ENCODE data around the gene CDKN2C. TPM values are rescaled to one million over a fixed set of nuclear protein-coding genes. Genes with fewer than 3 reads are reported as not detected.

CDKN2C gene
- total RNA-seq, 1 experiment from 2014 or later, result 9.4 TPM

GRCh38 chr1:50923564-50923963 lies 46.5 kb upstream of the CDKN2C start:
- Histone ChIP-seq H3K79me2 (ENCODE audit: insufficient read depth, low read length) (peaks cover 97% of the 10 kb centered on the region), H3K9me3 (ENCODE audit: control insufficient read depth in 1 of 2, insufficient read depth in 1 of 2, low read depth in 1 of 2, low read length in 2 of 2) (peaks cover 0 to 6% of the 10 kb centered on the region in 2 experiments; a peak in 1 of 4 replicates), H3K4me1 (ENCODE audit: control insufficient read depth in 1 of 2, insufficient read depth in 2 of 2, low read length in 2 of 2) (no peaks in the 10 kb centered on the region), H3K27me3 (ENCODE audit: insufficient read depth, low read length) (no peaks in the 10 kb centered on the region), H3K9me2 (ENCODE audit: insufficient read depth) (no peaks in the 10 kb centered on the region), H3K27ac (ENCODE audit: low read depth, low read length) (no peak overlapping the region), H3K4me3 (replicated peaks in 1 of 2; ENCODE audit: low read depth in 1 of 2, low read length in 2 of 2) (no peak overlapping the region), H3K36me3 (ENCODE audit: control insufficient read depth in 1 of 2, insufficient read depth in 2 of 2, low read length in 2 of 2) (peaks cover 0 to 4% of the 10 kb centered on the region in 2 experiments; a peak in 1 of 4 replicates), H4K20me1 (ENCODE audit: insufficient read depth) (0 out of 2 replicates have a peak, but pooled peaks cover 4% of the 10 kb centered on the region), H3K9ac (ENCODE audit: low read length) (no peak overlapping the region), H3K4me2 (ENCODE audit: low read length) (no peak overlapping the region), H2AFZ (ENCODE audit: low read depth, low read length, poor library complexity, severe bottlenecking) (no peak overlapping the region)
- ChIA-PET CTCF (interaction anchor here (0.9 kb wide), 1 partner anchor 50 kb away, joined by 3 read pairs; no protein-coding TSS in a partner anchor), POLR2A (no interaction called here), RAD21 (ENCODE audit: low non-redundant PET in 1 of 2, low total read pairs in 2 of 2, uncharacterized antibody in 2 of 2, unreplicated experiment in 2 of 2) (no interaction called here)
- ATAC-seq (no peak), DNase-seq (ENCODE audit: low read depth, low spot score) (no peak)
- no peak for TF ChIP-seq ZBTB33 (IDR thresholded peaks at IDR 0.05; ENCODE audit: extremely low read depth, insufficient replicate concordance, low read length)
- BruUV-seq (replicated peaks), result no TSS peak
- intact Hi-C loops (cut with micrococcal nuclease), result no loop called here

GRCh38 chr1:50929376-50929958 lies 40.6 kb upstream of the CDKN2C start:
- CTCF ChIA-PET, result interaction anchor here (0.7 to 1.8 kb wide), 24 partner anchors 10 to 367 kb away, joined by 3 to 16 read pairs (median 4); partner anchors contain the start of gene FAF1
- no TSS peak for BruUV-seq (replicated peaks)
- POLR2A ChIA-PET, result no interaction called here
- H3K4me3 ChIP-seq (replicated peaks in 1 of 2; ENCODE audit: low read depth in 1 of 2, low read length in 2 of 2), result no peak overlapping the region
- DNase-seq (ENCODE audit: low read depth, low spot score) (peak; percentile 16), ATAC-seq (no peak)
- H3K36me3 ChIP-seq (ENCODE audit: control insufficient read depth in 1 of 2, insufficient read depth in 2 of 2, low read length in 2 of 2), result peaks cover 0 to 4% of the 10 kb centered on the region in 2 experiments; a peak in 1 of 4 replicates
- TF ChIP-seq ATF3 (IDR thresholded peaks at IDR 0.05), result no peak
- peak; percentile 67 for TF ChIP-seq RAD21 (IDR thresholded peaks at IDR 0.05; ENCODE audit: low read depth)
- TF ChIP-seq CTCF (IDR thresholded peaks at IDR 0.05 in 2 of 3, conservative IDR thresholded peaks at IDR 0.05 in 1 of 3; ENCODE audit: borderline replicate concordance in 1 of 3, insufficient read depth in 1 of 3, low read depth in 2 of 3, low read length in 2 of 3), result peak; percentile 44 to 69 (median 53); a peak in 5 of 6 replicates
- H3K9ac ChIP-seq (ENCODE audit: low read length), result no peak overlapping the region
- no peaks in the 10 kb centered on the region for H3K27me3 ChIP-seq (ENCODE audit: insufficient read depth, low read length)
- H3K9me2 ChIP-seq (ENCODE audit: insufficient read depth), result no peaks in the 10 kb centered on the region
- intact Hi-C loops (cut with micrococcal nuclease), result loop anchor here (1.0 to 2.0 kb wide), 3 partner anchors 116 to 259 kb away; no protein-coding TSS in a partner anchor
- peaks cover 93% of the 10 kb centered on the region for H3K79me2 ChIP-seq (ENCODE audit: insufficient read depth, low read length)
- H2AFZ ChIP-seq (ENCODE audit: low read depth, low read length, poor library complexity, severe bottlenecking), result no peak overlapping the region
- RAD21 ChIA-PET (ENCODE audit: low non-redundant PET in 1 of 2, low total read pairs in 2 of 2, uncharacterized antibody in 2 of 2, unreplicated experiment in 2 of 2), result interaction anchor here in 1 of 2 experiments (0.5 kb wide), 1 partner anchor 10 kb away, joined by 3 read pairs; no protein-coding TSS in a partner anchor
- no peak overlapping the region for H3K27ac ChIP-seq (ENCODE audit: low read depth, low read length)
- H3K9me3 ChIP-seq (ENCODE audit: control insufficient read depth in 1 of 2, insufficient read depth in 1 of 2, low read depth in 1 of 2, low read length in 2 of 2), result no peaks in the 10 kb centered on the region
- peaks cover 6% of the 10 kb centered on the region; the same call in 1 of the 2 replicates for H4K20me1 ChIP-seq (ENCODE audit: insufficient read depth)
- H3K4me2 ChIP-seq (ENCODE audit: low read length), result no peak overlapping the region
- H3K4me1 ChIP-seq (ENCODE audit: control insufficient read depth in 1 of 2, insufficient read depth in 2 of 2, low read length in 2 of 2), result no peaks in the 10 kb centered on the region

All from HCT116 (cell line).